Renal cortical epithelial cell (primary cell): ENCODE data around the gene CNIH1. TPM values are rescaled to one million over a fixed set of nuclear protein-coding genes. Genes with fewer than 3 reads are reported as not detected.
A peak's percentile ranks its signal among the peaks of the same experiment; 100 is the strongest.
"Not testable (repeated sequence)": the region's sequence is repeated elsewhere in the genome, so short reads cannot be mapped to it uniquely, and the experiment has no call there.

Experiments used
- DNase-seq: peaks from one replicate; pipeline ENCODE4 v3.0.0-alpha.2; 2011; ENCODE audit warnings: low read depth
- total RNA-seq: library from RNA; depleted of rRNA; stranded (reverse); fragments of >200 nt; gene quantifications from 2 replicates; pipeline ENCODE4 v1.2.3, GENCODE V29; 2014

Gene CNIH1
- total RNA-seq, 1 donor from 2014 or later: 203 TPM

DNA sequence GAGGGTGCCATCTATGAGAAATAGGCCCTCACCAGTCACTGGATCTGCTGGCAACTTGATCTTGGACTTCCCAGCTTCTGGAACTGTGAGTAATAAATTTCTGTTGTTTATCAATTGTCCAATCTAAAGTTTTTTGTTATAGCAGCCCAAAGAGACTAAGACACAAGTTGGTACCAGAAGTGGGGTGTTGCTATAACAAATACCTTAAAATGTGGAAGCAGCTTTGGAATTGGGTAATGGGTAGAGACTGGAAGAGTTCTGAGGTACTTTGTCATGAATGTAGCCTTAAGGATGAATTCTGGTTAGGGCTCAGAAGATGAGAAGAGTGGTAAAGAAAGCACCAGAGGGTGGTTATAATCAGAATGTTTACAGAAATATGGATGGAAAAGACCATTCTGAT lies 26.1 kb upstream of the CNIH1 start:
- DNase-seq: no peak

DNA sequence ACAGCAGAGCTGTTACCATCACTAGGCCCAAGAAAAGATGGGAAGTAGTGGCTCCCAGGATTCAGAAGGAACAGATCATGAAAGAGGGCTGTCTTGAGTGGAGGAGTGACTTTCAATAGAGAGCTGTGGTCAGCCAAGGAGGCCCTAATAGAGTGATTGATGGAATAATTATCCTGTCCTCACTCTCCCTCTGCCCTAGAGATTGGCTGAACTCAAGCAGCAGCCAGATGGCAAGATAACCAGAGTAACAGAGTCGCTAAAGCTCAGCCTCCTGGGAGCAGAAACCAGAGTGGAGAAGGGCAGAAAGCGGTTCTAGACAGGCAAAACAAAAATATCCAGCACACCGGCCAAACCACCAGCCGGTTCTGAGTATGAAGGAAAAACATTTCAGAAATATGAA lies 24.5 kb upstream of the CNIH1 start:
- DNase-seq: no peak

DNA sequence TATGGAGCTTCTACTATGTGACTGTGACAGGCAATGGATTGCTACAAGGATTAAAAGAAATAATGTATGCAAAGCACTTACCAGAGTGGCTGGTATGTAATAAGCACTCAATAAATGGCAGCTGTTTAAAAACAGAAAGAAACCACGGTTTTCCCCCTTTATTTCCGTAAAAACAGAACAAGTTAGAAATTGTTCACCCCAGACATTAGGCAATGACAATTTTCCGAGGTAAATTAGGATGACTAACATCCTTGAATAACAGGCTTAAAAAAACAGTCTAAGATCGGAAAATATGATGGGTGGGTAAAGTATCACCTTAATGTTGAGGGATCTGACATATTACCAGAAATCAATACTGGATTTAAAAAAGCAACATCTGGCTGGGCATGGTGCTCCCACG lies 20.9 kb upstream of the CNIH1 start:
- no peak for DNase-seq

DNA sequence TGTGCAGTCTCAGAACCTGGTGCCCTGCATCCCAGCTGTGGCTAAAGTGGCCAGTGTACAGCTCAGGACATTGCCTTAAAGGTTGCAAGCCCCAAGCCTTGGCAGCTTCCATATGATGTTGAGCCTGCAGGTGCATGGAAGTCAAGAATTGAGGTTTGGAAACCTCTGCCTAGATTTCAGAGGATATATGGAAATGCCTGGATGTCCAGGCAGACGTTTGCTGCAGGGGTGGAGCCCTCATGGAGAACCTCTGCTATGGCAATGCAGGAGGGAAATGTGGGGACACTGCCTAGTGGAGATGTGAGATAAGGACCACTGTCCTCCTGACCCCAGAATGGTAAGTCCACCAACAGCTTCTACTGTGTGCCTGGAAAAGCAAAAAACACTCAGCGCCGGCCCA lies 17.9 kb upstream of the CNIH1 start:
- no peak for DNase-seq

DNA sequence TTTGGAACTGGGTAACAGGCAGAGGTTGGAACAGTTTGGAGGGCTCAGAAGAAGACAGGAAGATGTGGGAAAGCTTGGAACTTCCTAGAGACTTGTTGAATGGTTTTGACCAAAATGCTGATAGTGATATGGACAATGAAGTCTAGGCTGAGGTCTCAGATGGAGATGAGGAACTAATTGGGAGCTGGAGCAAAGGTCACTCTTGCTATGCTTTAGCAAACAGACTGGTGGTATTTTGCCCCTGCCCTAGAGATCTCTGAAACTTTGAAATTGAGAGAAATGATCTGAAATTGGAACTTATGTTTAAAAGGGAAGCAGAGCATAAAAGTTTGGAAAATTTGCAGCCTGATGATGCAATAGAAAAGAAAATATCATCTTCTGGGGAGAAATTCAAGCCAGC lies 17.4 kb upstream of the CNIH1 start:
- not testable (repeated sequence) for DNase-seq

DNA sequence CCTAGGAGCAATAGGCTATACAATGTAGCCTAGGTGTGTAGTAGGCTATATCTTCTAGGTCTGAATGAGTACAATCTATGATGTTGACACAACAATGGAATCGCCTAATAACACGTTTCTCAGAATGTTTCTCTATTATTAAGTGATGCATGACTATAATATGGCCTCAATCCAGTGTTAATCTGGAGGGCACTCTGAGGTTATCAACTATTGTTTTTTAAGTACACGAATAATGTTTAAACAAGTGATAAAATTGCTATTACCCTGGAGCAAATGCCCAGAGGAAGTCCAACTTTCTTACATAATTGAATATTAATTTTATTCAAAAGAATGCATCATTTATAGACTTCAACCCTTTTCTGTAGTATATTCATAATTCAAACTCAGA lies 16.4 kb upstream of the CNIH1 start:
- no peak for DNase-seq

DNA sequence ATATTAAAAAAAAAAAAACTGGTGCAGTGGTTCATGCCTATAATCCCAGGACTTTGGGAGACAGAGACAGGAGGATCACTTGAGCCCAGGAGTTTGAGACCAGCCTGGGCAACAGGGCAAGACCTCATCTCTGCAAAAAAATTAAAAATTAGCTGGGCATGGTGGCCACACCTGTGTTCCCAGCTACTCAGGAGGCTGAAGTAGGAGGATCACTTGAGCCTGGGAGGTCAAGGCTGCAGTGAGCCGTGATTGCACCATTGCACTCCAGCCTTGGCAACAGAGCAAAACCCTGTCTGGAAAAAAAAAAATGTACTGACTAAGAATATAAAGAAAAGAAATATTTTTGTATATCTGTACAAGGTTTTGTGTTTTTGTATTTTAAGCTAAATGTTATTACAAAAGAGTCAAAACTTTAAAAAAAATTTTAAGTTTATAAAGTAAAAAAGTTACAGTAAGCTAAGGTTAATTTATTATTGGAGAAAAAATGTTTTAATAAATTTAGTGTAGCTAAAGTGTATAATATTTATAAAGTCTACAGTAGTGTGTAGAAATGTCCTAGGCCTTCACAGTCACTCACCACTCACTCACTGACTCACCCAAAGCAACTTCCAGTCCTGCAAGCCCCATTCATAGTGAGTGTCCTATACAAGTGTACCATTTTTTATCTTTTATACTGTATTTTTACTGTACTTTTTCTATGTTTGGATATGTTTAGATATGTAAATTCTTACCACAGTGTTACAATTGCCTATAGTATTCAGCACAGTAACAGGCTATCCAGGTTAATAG lies 15.8 kb upstream of the CNIH1 start:
- not testable (repeated sequence) for DNase-seq

DNA sequence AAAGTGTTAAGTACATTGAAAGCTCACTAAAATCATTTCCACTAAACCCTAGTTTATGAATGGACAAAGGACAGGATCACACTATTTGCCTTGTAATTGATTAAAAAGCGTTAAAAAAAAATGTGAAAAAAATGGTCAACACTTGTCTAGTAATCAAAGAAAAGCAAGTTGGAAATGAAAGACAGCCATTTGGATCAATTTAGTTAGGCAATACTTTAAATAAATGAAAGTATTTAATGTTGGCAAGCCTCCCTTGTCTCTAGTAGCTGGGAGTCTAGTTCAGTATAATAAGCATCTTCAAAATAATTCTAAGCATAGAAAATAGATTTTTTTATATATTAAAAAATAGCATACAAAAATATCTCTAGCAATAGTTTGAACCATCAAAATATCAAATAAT lies 14.2 kb upstream of the CNIH1 start:
- no peak for DNase-seq

DNA sequence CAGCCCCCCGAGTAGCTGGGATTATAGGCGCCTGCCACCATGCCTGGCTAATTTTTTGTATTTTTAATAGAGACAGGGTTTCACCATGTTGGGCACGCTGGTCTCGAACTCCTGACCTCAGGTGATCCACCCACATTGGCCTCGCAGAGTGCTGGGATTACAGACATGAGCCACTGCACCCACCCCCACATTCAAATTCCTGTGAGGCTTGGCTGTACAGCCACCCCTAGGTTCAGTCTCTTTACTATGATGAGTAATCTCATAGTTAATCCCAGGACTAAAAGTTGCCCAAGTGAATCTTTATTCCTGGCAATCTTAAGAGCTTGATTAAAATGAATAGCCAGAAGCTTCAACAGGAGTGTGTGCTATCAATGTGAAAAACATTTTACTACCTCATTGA lies 12.8 kb upstream of the CNIH1 start:
- DNase-seq: peak; percentile 59

DNA sequence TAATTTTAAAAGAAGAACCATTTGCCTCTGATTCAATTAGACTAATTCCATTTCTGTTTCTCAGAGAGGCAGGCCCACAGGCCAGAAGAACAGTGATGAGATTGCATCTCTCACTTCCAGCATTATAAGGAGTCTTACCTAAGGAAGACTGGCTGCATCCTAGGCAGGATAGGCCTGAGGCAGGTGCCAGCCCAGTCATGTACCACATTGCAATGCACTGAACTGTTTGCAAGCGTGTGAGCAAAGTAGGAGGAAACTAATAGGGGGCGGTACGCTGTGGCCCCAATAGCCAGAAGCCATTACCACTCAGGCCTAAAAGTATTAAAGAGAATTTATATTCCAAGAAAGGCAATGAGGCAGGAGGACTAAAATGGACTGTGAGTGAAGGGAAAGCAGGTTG lies 12.1 kb upstream of the CNIH1 start:
- no peak for DNase-seq

DNA sequence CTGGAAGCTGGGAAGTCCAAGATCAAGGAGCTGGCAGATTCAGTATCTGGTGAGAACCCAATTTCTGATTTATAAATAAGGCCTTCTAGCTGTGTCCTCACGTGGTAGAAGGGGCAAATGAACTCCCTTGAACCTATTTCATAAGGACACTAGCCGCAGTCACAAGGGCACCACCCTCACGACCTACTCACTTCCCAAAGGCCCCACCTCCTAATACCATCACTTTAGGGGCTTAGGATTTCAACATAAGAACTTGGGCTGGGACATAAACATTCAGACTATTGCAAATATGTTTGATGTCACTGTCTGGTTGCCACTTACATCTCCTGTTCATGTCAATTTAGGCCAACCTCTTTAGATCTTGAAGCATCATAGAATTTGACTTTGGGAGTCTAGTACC lies 10.8 kb upstream of the CNIH1 start:
- no peak for DNase-seq

DNA sequence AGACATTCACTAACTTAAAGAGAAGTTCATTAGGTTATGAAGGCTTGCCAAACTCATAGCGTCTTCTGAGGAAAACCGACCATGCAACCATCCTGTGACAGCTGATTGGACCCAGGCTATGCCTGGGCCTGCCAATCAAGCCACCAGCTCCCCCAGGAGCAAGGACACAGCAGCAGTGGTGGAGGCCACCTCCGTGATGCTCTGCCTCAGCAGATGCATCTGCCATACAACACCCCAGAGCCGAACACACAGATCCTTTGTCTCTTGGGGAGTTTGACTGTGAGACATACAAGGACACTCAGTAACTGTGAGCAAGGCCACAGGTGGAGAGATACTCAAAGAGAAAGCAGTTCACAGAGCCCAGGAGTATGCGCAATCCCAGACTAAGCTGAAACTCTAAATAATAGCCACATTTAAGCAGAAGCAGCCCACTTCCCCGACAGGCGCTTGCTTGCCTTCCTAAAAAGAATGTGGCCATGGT lies 10.0 kb upstream of the CNIH1 start:
- no peak for DNase-seq

DNA sequence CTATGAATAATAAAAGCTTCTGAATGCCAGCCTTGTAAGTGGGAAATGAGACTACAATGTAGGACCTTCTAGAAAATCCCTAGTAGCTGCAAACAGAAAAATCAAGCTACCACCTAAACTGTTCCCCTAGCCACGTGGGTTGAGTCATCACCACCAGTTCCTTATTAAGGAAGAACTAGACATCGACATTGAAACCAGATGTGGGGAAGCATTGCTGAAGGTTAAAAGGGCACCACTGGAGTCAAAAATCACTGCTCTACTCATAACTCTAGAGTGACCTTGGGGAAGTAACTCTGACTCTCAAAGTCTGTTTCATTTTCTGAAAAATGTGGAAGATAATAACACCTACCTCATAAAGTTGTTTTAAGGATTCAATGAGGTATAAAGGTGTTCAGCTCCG lies 9.4 kb upstream of the CNIH1 start:
- no peak for DNase-seq

DNA sequence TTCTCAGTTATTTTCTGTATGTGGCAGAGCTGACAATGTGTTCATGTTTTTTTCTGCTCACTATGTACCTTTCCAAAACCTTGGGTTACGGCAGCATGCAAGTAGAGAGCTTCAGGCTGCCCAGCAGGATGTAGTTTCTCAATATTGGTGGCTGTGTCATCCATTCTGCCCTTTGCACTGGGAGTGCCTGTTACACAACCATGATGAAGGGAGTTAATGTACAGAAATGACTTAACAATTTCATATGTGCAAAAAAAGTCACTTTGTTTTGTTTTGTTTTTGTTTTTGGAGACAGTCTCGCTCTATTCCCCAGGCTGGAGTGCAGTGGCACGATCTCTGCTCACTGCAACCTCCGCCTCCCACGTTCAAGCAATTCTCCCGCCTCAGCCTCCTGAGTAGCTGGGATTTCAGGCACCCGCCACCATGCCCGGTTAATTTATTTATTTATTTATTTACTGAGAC lies 6.1 kb upstream of the CNIH1 start:
- DNase-seq: peak; percentile 30

DNA sequence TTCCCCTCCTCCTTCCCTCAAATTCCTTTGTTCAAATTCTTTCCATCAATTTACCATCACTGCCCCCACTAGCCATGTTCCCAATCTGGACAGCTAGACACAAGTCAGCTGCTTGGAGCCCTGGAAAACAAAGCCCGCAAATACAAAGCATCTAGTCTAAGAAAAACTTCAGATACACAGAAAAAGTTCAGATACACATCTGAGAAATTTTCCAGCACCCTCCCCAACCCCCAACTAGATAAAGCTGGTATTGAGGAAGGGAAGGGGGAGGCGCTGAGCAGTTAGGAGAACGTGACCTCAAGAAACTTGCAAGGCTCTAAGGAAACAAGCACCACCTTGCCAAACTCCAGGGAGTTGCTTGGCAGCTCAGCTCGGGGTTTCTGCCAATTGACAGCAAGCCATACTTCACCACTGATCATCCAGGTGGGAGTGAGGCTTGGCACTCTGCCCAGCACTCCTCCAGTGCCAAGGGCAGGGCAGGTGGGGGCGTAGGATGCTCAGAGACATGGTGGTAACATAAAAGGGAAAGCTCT lies 5.1 kb upstream of the CNIH1 start:
- DNase-seq: peak; percentile 43

DNA sequence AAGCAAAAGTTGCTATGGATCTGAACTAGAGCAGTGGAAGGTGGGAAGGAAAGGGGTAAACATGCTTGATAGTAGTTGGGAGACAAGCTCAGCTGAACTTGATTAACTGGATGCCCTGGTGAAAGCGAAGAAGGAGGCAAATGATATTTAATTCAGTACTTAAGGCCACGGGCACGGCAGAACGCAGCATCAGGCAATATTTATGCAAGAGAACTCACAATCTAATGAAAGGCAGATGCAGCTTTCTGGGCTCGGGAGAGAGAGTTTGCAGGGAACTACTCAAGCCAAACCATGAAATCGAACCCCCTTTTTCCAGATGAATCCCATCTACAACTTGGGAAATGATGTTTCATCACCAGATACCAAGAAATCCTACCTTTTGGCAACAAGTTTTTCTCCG lies 3.5 kb upstream of the CNIH1 start:
- DNase-seq: no peak

DNA sequence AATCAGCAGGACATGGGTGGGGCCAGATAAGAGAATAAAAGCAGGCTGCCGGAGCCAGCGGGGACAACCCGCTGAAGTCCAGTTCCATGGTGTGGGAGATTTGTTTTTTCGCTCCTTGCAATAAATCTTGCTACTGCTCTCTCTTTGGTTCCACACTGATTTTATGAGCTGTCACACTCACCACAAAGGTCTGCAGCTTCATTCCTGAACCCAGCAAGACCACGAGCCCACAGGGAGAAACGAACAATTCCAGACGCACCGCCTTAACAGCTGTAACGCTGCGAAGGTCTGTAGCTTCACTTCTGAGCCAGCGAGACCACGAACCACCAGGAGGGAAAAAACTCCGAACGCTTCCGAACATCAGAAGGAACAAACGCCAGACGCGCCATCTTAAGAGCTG lies 2.8 kb upstream of the CNIH1 start:
- DNase-seq: no peak

DNA sequence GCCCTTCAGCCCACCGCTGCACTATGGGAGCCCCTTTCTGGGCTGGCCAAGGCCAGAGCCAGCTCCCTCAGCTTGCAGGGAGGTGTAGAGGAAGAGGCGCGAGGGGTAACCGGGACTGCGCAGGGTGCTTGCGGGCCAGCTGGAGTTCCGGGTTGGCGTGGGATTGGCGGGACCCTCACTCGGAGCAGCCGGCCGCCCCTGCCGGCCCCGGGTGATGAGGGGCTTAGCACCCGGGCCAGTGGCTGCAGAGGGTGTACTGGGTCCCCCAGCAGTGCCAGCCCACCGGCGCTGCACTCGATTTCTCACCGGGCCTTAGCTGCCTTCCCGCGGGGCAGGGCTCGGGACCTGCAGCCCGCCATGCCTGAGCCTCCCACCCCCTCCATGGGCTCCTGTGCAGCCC lies 1.8 kb upstream of the CNIH1 start:
- not testable (repeated sequence) for DNase-seq

DNA sequence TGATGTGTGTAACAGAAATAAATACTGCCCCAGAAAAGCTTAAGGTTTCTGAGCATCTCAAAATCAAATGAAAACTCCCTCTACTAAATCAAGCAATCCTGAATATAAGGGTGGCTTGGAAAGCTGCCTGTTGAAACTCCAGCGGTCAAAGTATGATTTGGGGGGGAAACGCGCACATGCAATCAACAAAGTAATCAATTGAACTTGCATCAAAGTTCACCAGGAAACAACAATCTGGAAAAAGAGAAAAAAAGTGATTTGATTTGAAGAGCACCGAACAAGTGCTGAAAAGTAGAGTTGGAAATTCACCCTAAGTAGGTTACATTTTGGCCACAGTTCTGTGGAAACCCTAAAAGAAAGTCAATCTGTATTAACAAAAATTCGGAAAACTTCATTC lies 700 bp downstream of the CNIH1 start:
- DNase-seq: no peak

DNA sequence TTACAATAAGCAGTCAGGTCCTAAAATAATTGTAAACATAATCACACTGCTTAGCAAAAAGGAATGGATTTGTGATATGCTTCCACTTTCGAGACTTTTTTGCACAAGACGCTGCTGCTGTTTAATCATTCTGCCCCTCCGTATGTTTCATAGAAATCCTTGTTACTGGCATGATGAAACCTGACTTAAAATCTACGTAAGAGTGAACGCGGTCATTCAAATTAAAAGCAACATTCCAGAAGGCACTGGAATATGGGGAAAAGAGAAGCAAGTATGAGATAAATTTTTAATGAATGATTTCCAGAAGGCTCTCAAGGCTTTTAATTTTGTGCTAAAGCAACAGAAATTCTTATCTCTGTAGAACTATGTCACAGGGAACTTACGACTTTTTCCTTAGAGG lies 1.1 kb downstream of the CNIH1 start:
- no peak for DNase-seq

DNA sequence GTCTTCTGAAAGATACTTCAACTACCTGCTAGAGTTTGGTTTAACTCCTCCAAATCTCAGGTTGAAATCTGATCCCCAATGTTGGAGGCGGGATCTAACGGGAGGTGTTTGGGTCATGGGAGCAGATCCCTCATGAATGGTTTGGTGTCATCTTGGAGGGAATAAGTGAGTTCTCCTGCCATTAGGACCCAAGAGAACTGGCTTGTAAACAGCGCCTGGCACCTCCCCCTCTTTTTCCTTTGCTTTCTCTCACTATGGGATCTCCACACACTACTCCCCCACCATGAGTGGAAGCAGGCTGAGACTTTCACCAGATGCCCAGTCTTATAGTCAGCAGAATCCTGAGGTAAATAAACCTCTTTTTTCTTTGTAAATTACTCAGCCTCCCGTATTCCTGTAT lies 2.5 kb downstream of the CNIH1 start:
- no peak for DNase-seq

DNA sequence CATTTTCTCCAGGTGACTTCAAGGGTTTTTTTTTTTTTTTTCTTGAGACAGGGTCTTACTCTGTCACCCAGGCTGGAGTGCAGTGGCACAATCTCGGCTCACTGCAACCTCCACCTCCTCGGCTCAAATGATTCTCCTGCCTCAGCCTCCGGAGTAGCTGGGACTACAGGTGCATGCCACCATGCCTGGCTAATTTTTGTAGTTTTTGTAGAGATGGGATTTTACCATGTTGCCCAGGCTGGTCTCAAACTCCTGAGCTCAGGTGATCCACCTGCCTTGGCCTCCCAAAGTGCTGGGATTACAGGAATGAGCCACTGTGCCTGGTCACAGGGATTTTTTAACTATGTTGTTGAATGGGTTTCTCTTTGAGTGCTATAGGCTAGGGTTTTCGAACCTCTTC lies 3.2 kb downstream of the CNIH1 start:
- DNase-seq: not testable (repeated sequence)

DNA sequence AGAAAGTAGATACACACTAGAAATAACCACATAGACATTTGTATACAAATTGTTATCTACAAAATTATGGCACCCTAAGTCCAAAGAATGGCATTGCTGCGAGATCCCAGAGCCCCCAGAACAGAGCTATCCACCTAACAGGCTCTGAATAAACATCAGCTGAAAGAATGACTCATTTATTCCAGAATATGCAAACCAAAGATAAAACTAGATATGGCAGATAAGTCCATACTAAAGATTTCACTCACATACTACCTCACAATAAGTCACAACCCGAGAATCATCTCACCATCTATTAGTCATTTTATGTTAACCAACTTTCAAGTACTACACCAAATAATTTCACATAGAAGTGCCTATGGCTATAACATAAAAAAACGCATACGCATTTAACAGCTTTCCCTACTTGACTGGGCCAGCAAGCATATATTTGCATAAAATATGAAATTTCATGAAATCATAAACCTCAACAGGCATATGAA lies 5.6 kb downstream of the CNIH1 start:
- peak; percentile 32 for DNase-seq

DNA sequence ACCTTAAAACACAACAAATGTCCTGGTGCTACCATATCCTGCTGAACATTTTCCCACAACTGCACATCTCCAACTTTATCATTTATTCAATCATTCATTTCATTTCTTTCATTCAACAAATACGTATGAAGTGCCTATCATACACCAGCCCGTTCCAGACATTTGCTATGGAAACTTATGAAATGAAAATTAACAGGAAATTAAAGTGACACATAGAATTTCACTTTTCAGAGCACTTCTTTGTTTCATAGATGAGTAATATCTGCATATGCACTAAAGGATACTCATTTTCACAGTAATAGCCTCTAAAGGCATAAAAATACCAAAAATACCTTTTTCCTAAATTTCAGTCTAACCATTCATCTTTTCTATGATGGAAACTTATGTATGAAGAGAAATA lies 12.6 kb downstream of the CNIH1 start:
- no peak for DNase-seq
